Urinary bladder (tissue), 4 donors: ENCODE results near the gene TPRG1. TPM values are rescaled to one million over a fixed set of nuclear protein-coding genes. Genes with fewer than 3 reads are reported as not detected.

Experiments
- DNase-seq: peaks from one replicate; pipeline ENCODE4 v3.0.0-alpha.2; 2015; ENCODE audit errors: extremely low spot score
- H3K27ac ChIP-seq: one replicate; pipeline ENCODE4 v1.5.1; 2013; ENCODE audit warnings: low read depth, mild to moderate bottlenecking, moderate library complexity
- H3K36me3 ChIP-seq: one replicate; pipeline ENCODE4 v1.6.1; 2013; ENCODE audit warnings: mild to moderate bottlenecking, moderate library complexity; ENCODE audit not compliant: insufficient read depth
- H3K4me1 ChIP-seq: one replicate; pipeline ENCODE4 v1.6.1; 2013; ENCODE audit warnings: mild to moderate bottlenecking, moderate library complexity; ENCODE audit not compliant: insufficient read depth
- H3K4me3 ChIP-seq: one replicate; pipeline ENCODE4 v1.5.1; 2013; ENCODE audit warnings: low read depth, low read length
- WGBS: extraction: QIAGEN DNeasy Blood & Tissue Kit; methylation state at CpG from one replicate; pipeline ENCODE4 v1.1.7; 2013; 5-methylcytosine and 5-hydroxymethylcytosine counted together
- polyA plus RNA-seq: library from polyadenylated mRNA; stranded (reverse); fragments of 200-250 nt; gene quantifications from one replicate; pipeline ENCODE4 v1.2.3, GENCODE V29; 2013
- total RNA-seq: library from RNA; depleted of rRNA; stranded (reverse); fragments of >200 nt; gene quantifications from one replicate; pipeline ENCODE4 v1.2.3, GENCODE V29; 2014
- donor health status: healthy with polysubstance abuse.
- donor health status: healthy.

The TPRG1 gene
- total and polyA plus RNA-seq, 2 donors, result 1.2 to 6.2 TPM

DNA sequence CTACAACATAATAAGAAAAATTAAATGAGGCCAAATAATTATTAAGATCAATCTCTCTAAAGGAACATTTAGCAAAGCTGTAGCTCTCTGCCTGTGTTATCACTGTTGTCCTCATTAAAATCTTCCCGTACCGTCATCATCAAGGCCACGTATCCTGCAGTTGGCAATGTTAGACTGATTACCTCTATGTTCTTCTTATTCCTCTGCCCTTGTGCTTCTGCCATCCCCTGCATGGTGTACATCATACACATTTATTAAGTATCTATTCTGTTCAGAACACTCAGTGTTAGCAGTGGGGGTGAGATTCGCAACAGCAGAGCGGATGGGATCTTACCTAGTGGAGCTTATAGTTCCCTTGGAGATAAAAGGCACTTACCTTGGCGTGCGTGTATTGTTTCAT is 12.8 kb downstream of the TPRG1 start:
- WGBS, result 95% methylated on average over 7 of the region's 7 CpGs
- H3K4me3 ChIP-seq, result no peak overlapping the region
- no peak for DNase-seq
- H3K27ac ChIP-seq, result no peak overlapping the region
- H3K36me3 ChIP-seq, result no peaks in the 10 kb centered on the region
- no peaks in the 10 kb centered on the region for H3K4me1 ChIP-seq

DNA sequence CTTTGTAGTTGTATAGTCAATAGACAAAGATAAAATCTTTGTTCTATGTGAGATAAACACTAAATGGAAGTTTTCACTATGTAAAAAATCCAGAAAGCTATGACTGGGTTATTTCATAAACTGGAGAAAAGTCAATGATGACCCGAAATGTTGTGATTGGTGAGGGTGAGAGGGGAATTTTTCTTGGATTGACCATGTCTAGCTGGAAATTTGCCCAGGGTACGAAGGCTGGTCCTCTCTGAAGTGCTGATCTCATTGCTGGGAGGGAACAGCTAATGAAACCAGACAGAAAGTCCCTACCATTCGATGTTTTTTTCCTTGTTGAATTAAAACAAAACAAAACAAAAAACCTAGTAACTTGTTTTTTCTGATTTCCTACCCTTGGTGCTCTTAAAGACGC is 14.3 kb downstream of the TPRG1 start:
- WGBS, result 52% methylated on average over 4 of the region's 4 CpGs
- no peak overlapping the region for H3K4me3 ChIP-seq
- DNase-seq, result no peak
- no peaks in the 10 kb centered on the region for H3K36me3 ChIP-seq
- H3K27ac ChIP-seq, result no peak overlapping the region
- no peaks in the 10 kb centered on the region for H3K4me1 ChIP-seq

DNA sequence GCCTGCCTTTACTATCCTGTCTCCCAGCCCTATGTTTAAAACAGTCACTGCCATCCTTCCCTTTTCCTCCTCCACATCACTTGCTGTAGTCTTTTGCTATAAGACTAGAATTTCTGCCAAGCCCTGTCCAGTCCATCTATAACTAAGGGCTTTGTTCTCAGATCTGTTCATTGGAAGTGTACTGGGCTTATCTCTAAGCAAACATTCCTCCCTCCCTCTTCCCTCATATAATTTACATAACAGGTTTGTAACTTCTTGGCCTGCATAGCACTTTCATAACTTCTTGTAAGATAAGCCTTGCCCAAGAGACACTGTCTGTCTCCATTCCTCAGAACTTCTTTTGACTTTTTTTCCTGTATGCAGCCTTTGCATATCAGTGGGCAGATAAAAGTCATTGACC is 16.7 kb downstream of the TPRG1 start:
- Histone ChIP-seq H3K27ac (no peak overlapping the region), H3K4me3 (no peak overlapping the region), H3K36me3 (no peaks in the 10 kb centered on the region), H3K4me1 (no peaks in the 10 kb centered on the region)
- peak; percentile 54 for DNase-seq

DNA sequence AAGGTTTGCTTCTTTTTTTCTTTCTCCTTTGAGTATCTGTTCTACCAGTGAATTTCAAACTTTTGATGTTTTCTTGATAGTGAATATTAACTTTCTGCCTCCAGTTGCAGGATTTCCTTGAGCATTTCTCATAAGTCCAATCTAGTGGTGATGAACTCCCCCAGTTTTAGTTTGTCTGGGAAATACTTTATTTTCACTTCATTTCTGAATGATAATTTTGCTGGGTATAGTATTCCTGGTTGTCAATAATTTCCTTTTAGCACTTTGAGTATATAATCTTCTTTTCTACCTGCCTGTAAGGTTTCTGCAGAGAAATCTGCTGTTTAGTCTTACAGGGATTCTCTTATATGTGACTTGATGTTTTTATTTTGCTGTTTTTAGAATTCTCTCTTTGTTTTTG is 21.0 kb downstream of the TPRG1 start:
- Histone ChIP-seq H3K4me1 (no peaks in the 10 kb centered on the region), H3K4me3 (no peak overlapping the region), H3K27ac (no peak overlapping the region), H3K36me3 (no peaks in the 10 kb centered on the region)
- DNase-seq, result no peak

DNA sequence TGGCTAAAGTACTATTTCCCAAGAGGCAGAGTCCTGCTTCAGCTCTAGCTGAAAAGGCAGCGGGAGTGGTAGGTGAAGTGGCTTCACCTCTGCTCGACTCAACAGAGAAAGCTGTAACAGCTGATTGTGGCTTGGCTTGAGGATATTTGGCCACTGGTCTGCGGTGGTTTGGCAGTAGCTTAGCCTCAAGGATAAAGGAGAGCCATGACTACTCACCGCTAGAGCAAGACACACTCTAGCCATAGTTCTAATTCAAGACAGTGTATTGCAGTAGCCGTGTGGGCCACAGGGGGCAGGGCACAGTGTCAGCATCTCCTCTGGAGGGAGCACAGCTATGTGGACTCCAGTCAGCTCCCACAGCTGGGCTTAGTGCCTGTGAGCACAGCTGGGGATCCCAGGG is 23.5 kb downstream of the TPRG1 start:
- DNase-seq, result no peak
- no peak overlapping the region for H3K27ac ChIP-seq
- no peaks in the 10 kb centered on the region for H3K36me3 ChIP-seq
- WGBS, result 94% methylated on average over 5 of the region's 5 CpGs
- H3K4me3 ChIP-seq, result no peak overlapping the region
- no peaks in the 10 kb centered on the region for H3K4me1 ChIP-seq

DNA sequence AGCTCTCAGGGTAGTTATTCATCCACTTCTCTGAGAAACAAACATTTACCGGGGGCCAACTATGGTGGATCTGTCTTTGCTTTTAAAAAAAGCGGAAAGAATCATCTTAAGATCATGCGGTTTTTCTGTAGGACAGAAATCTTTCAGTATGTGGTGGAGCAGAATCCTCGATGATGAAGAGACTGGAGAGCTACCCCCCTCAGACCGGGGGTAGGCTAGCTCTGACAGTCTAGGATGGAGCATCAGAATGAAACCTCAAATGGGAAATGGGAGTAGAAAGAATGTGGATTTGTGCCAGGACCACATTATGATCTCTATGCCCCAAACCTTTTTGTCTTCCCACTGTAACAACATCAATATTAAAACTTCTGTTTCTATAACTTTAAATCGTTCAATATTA is 30.3 kb downstream of the TPRG1 start:
- Histone ChIP-seq H3K4me1 (no peaks in the 10 kb centered on the region), H3K4me3 (no peak overlapping the region), H3K36me3 (no peaks in the 10 kb centered on the region), H3K27ac (no peak overlapping the region)
- DNase-seq, result no peak
- 85% methylated on average over 6 of the region's 6 CpGs for WGBS

DNA sequence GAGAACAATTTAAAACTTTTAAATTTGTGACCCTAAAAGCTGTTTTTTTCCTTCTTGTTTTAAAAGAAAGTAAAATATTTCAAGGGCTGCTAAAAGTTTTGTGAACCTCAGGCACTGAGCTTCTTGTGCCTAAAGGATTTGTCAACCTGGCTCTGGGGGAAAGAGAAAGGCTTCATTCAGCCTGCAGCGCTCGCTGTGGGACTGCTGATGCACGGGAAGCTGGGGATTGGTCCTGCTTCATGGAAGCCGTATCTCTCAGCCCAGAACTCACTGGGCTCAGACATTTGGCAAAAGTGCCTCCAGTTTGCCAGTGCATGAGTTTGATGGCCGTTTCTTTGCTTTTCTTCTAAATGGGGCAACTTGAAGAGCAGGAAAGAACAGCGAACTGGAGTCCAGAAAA is 30.8 kb downstream of the TPRG1 start:
- Histone ChIP-seq H3K36me3 (no peaks in the 10 kb centered on the region), H3K4me3 (no peak overlapping the region), H3K4me1 (no peaks in the 10 kb centered on the region), H3K27ac (no peak overlapping the region)
- DNase-seq, result no peak
- 65% methylated on average over 6 of the region's 6 CpGs for WGBS

DNA sequence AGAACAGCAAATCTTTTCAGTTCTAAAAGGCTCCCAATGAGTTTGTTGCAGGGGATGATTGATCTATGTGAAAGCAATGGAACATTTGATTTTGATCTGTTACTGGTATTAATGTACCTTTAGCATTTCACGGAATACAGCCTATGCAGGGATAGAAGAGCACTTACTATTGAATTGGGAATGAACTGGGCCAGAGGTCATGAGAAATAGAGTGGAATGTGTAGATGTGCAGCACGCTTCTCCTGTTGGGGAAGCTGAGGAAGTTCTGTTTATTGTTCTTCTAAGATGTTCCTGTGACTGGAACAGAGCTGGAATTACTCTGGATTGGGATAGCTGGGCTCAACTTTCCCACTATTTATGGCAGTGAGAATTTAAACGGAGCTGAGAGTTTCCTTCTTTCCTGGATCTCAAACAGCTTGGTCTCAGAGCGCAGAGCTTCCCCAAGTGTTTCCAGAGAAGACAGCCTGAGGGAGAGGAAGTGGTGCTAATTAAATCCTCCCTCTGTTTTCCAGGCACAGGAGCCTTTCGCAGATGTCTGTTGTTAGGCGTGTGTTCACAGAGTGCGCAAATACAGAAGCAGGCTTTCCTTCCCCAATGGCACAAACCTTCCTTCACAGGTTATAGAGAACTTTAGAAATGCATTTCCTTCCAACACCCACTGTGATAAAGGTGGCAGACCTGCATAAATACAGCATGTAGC is 32.5 kb downstream of the TPRG1 start:
- 58% methylated on average over 7 of the region's 7 CpGs for WGBS
- no peaks in the 10 kb centered on the region for H3K36me3 ChIP-seq
- H3K4me3 ChIP-seq, result no peak overlapping the region
- no peak for DNase-seq
- H3K4me1 ChIP-seq, result no peaks in the 10 kb centered on the region
- H3K27ac ChIP-seq, result no peak overlapping the region

DNA sequence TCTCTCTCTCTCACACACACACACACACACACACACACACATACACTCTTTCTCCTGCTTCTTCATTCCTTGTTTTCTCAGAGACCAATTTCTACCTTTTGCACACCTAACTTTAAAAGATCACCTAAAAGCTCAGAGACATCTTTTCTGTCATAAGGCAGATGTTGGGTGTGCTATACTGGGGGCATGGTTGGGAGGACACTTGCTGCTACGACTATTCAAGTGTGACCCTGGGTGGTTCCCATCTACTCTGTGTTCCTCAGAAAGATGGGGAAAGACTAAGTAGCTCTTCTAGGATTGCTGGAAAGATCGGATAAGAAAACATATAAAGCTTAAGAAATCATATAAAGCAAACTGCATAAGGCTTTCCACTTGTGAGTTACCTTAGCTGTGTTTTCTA is 33.2 kb downstream of the TPRG1 start:
- no peak for DNase-seq
- no peaks in the 10 kb centered on the region for H3K36me3 ChIP-seq
- H3K27ac ChIP-seq, result no peak overlapping the region
- no peaks in the 10 kb centered on the region for H3K4me1 ChIP-seq
- no peak overlapping the region for H3K4me3 ChIP-seq
- 81% methylated on average over 2 of the region's 2 CpGs for WGBS

DNA sequence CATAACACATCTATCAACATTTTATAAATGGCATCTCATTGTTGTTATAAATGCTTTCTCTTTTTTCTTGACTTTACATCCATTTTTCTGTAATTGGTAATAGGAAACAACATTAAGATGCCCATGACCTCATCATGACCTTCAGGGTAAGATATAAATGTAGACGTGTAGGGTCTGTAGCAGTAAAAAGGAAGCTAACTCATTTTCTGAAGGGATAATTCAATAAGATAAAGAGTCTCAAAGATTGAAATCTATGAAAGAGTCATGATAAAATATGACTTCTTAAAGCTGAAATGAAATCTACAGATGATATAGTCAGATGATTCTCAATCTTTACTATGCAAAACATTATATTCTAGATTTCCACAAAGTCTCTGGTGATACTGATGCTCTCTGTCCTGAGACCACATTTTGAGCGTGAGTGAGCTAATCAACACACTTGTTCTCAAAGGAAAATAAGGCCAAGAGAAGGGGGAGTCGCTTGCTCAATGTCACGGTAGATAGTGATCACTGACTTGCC is 38.5 kb downstream of the TPRG1 start:
- Histone ChIP-seq H3K36me3 (no peaks in the 10 kb centered on the region), H3K4me3 (no peak overlapping the region), H3K4me1 (no peaks in the 10 kb centered on the region), H3K27ac (no peak overlapping the region)
- 73% methylated on average over 4 of the region's 4 CpGs for WGBS
- no peak for DNase-seq

DNA sequence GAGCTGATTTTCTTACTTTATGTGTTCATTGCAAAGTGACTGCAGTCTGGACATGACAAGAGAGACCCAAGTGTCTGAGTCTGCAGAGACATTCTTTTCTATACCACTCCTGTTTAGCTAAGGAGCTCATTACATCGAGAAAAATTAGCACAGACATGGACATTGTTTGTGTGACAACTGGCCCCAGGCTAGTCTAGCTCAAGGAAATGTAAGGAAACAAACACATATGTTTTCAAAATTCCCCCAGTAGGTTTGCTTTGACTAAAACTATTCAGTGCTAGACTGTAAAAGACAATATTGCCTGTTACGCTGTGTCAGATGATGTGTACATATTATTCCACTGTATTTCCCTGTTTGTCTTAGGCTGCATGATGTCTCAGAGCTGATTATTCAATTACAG is 40.9 kb downstream of the TPRG1 start:
- no peaks in the 10 kb centered on the region for H3K36me3 ChIP-seq
- H3K4me1 ChIP-seq, result no peaks in the 10 kb centered on the region
- H3K4me3 ChIP-seq, result no peak overlapping the region
- 78% methylated on average over 2 of the region's 2 CpGs for WGBS
- H3K27ac ChIP-seq, result no peak overlapping the region
- no peak for DNase-seq

DNA sequence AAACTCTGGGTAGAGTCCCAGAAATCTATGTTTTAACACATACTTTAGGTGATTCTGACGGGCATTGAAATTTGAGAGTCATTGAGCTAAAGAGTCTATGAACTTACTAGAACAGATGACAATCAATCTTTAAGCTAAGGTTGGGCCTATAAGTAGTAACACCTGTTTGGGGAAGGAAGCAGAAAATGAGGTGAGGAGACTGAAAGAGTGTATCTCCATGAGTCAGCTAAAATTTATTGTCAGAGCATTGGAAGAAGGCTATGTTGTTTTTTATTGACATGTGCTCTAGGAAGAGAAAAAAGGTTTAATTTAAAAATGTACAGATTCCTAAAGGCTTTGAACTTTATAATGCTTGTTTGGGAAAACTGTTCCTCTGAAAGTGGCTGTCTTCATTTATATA is 42.9 kb downstream of the TPRG1 start:
- 88% methylated on average over 1 of the region's 1 CpG for WGBS
- Histone ChIP-seq H3K4me3 (no peak overlapping the region), H3K4me1 (no peaks in the 10 kb centered on the region), H3K27ac (no peak overlapping the region), H3K36me3 (no peaks in the 10 kb centered on the region)
- no peak for DNase-seq

DNA sequence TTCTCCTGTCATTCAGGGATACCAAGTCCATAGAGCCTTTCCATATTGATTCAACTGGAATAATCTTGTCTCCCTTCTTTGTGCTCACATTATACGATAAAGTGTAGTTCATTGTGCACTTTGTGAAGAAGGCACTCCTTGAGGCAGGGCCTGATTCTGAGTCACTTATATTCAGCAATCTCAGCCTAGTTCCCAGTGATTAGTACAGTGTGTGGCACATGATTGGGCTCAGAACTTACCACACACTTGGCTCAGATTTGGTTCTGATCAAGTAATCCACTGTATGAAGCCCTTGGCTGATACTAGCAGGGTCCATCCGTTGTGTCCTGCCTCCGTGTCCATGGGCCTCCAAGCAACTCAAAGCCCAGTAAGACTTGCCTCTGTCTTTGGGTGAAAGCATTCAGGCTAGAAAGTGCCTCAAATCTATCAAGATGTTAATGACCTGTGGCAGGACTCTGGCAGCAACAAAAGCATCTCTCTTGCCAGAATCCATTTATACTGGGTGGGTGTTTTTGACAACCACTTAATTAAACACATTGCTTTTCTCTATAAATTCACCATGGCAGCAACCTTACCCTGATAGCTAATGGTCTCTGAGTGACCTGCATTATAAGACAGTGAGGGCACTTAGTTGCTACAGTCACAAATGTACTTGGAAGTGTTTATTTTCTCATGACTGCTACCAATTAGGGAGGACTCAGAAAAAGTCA is 51.3 kb downstream of the TPRG1 start:
- no peak overlapping the region for H3K27ac ChIP-seq
- WGBS, result 74% methylated on average over 3 of the region's 3 CpGs
- H3K4me3 ChIP-seq, result no peak overlapping the region
- no peaks in the 10 kb centered on the region for H3K4me1 ChIP-seq
- no peak for DNase-seq
- no peaks in the 10 kb centered on the region for H3K36me3 ChIP-seq

DNA sequence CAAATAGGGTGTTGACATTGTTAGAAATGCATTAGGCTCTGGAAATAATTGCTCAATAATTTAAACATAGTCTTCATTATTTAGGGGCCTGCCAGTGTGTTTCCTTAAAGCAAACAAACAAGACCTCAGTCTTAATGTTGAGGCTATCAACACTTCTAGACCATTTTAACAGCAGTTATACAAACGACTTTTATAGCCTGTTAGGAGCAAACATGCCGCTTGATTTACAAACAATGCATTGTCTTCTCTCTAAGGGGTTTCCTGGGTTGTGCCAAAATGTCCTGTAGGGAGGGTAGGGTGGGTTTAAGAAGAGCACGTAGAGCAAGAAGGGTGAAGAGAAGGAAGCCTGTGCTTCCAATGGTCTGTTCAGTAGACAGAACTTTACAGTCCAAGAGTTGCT is 53.7 kb downstream of the TPRG1 start:
- Histone ChIP-seq H3K4me1 (no peaks in the 10 kb centered on the region), H3K27ac (no peak overlapping the region), H3K36me3 (no peaks in the 10 kb centered on the region), H3K4me3 (no peak overlapping the region)
- 40% methylated on average over 3 of the region's 3 CpGs for WGBS
- DNase-seq, result no peak
